ENCODE data around the gene TEX54. TPM values are rescaled to one million over a fixed set of nuclear protein-coding genes. Genes with fewer than 3 reads are reported as not detected.

TEX54 gene
- total and polyA plus RNA-seq, 2 of the 13 experiments (the other 11 are each of a cell fraction or from before 2014, with no cell fraction given), result not detected

DNA sequence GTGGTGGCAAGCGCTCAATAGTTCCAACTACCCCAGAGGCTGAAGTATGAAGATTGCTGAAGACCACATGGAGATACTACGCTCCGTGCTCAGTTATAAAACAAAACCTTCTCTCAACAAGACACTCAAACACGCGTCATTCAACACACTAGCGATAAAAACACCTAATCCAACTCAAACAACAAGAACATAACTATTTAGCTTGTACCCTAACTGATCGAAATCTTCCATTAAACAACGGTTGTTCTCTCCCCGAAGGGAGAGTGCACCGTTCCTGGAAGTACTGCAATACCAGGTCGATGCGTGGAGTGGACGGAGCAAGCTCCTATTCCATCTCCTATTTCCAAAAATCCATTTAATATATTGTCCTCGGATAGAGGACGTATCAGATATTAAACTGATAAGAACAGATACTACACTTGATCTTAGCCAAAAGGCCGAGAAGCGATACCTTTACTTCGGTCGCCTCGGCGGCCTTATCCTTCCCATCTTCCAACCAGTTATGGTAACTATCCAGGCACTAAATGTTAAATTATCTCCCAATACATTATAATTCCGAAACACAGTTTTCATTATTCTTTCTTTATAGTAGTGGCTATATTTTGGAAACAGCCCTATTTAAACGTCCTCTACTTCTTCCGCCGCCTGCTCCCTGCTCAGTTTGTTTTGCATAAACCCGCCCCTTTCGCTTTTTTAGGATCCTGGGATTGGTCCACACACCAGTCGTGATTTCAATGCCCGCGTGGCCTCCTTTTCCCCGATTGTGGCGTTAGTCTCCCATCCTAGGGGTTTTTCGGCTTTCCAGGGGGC, 8.9 kb upstream of the TEX54 start (continued):
- TF ChIP-seq SNAPC4 (CRISPR knock-in tag; IDR thresholded peaks at IDR 0.05), result peak; percentile 100
- peak; percentile 84 for TF ChIP-seq ZBTB21 (CRISPR knock-in tag; IDR thresholded peaks at IDR 0.05)
- TF ChIP-seq NFATC3 (CRISPR knock-in tag; IDR thresholded peaks at IDR 0.05), result no peak
- TF ChIP-seq KAT8 (CRISPR knock-in tag; IDR thresholded peaks at IDR 0.05), result peak; percentile 91
- TF ChIP-seq CEBPG (CRISPR knock-in tag; IDR thresholded peaks at IDR 0.05), result peak; percentile 77
- TF ChIP-seq ZNF235 (CRISPR knock-in tag; IDR thresholded peaks at IDR 0.05; ENCODE audit: borderline replicate concordance), result no peak; the same call in 1 of the 2 replicates
- TF ChIP-seq ZBTB1 (CRISPR knock-in tag; IDR thresholded peaks at IDR 0.05; ENCODE audit: borderline replicate concordance), result no peak; the same call in 1 of the 2 replicates
- TF ChIP-seq, protein P1, sequence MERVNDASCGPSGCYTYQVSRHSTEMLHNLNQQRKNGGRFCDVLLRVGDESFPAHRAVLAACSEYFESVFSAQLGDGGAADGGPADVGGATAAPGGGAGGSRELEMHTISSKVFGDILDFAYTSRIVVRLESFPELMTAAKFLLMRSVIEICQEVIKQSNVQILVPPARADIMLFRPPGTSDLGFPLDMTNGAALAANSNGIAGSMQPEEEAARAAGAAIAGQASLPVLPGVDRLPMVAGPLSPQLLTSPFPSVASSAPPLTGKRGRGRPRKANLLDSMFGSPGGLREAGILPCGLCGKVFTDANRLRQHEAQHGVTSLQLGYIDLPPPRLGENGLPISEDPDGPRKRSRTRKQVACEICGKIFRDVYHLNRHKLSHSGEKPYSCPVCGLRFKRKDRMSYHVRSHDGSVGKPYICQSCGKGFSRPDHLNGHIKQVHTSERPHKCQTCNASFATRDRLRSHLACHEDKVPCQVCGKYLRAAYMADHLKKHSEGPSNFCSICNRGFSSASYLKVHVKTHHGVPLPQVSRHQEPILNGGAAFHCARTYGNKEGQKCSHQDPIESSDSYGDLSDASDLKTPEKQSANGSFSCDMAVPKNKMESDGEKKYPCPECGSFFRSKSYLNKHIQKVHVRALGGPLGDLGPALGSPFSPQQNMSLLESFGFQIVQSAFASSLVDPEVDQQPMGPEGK (CRISPR knock-in tag; IDR thresholded peaks at IDR 0.05), result peak; percentile 69
- TF ChIP-seq HNF1B (CRISPR knock-in tag; IDR thresholded peaks at IDR 0.05), result 0 out of 2 replicates have a peak, but pooled peaks have one; percentile 39
- TF ChIP-seq AKAP8 (CRISPR knock-in tag; IDR thresholded peaks at IDR 0.05), result peak; percentile 46; the same call in 1 of the 2 replicates
- peak; percentile 85 for TF ChIP-seq ZNF703 (CRISPR knock-in tag; IDR thresholded peaks at IDR 0.05; ENCODE audit: borderline replicate concordance)
- peak; percentile 84 for TF ChIP-seq POGK (CRISPR knock-in tag; conservative IDR thresholded peaks at IDR 0.05)
- peak; percentile 85 for TF ChIP-seq TBL1XR1 (IDR thresholded peaks at IDR 0.05; ENCODE audit: borderline replicate concordance, low read length, partially characterized antibody)
- peak; percentile 97 for TF ChIP-seq ZNF589 (CRISPR knock-in tag; conservative IDR thresholded peaks at IDR 0.05)
- TF ChIP-seq ELF4 (CRISPR knock-in tag; IDR thresholded peaks at IDR 0.05; ENCODE audit: borderline replicate concordance), result no peak
- no peak; the same call in 1 of the 2 replicates for TF ChIP-seq RFX1 (IDR thresholded peaks at IDR 0.05)
- TF ChIP-seq ZNF10 (CRISPR knock-in tag; IDR thresholded peaks at IDR 0.05; ENCODE audit: borderline replicate concordance, low read depth), result no peak
- TF ChIP-seq GTF2F1 (IDR thresholded peaks at IDR 0.05; ENCODE audit: low read length), result peak; percentile 100
